SK-N-SH (cell line): ENCODE results near the gene EMP3. TPM values are rescaled to one million over a fixed set of nuclear protein-coding genes. Genes with fewer than 3 reads are reported as not detected.

Experiments used
- CTCF ChIA-PET: fragments of 300-600, 350-600 bp; formaldehyde crosslinking; extraction: SDS; loops from one replicate; lab custom pipeline; 2021; lab: Yijun Ruan, JAX
- POLR2A ChIA-PET: fragments of 350-600 bp; sonication (Branson Sonifier 250); formaldehyde crosslinking; extraction: SDS; loops from one replicate; lab custom pipeline; 2020; ENCODE audit warnings: antibody characterized with exemption, inconsistent platforms; lab: Yijun Ruan, JAX
- DNase-seq: peaks from one replicate; pipeline ENCODE4 v3.0.0; 2012
- H2AFZ ChIP-seq: fragments of 200-600 bp; sonication (generic); 2 replicates; pipeline ENCODE4 v1.8.1; 2016; ENCODE audit warnings: antibody characterized with exemption, mild to moderate bottlenecking, low read depth
- H3F3A ChIP-seq: fragments of 200-600 bp; sonication (generic); replicated peaks from 2 replicates; pipeline ENCODE3; 2016; ENCODE audit warnings: antibody characterized with exemption, mild to moderate bottlenecking; ENCODE audit not compliant: insufficient read depth
- H3K27ac ChIP-seq, 2 experiments: fragments of 200-500 bp in 1 of 2; fragments of 200-600 bp in 1 of 2; sonication (Bioruptor generic) in 1 of 2; sonication (generic), shearing (Covaris generic) in 1 of 2; 2 replicates each; pipeline versions ENCODE4 v1.5.1 to v1.6.1; 2014 to 2016; ENCODE audit warnings: low read depth in 2 of 2, inconsistent platforms in 1 of 2, low read length in 1 of 2, mild to moderate bottlenecking in 1 of 2, mixed read lengths in 1 of 2
- H3K27me3 ChIP-seq: fragments of 200-600 bp; sonication (generic), shearing (Covaris generic); 2 replicates; pipeline ENCODE4 v1.6.1; 2016; ENCODE audit warnings: mixed run types; ENCODE audit not compliant: insufficient read depth
- H3K36me3 ChIP-seq, 2 experiments: fragments of 200-500 bp in 1 of 2; fragments of 200-600 bp in 1 of 2; sonication (Bioruptor generic) in 1 of 2; sonication (generic) in 1 of 2; replicated peaks in 1 of 2; 2 replicates each; pipeline versions ENCODE3 to v1.5.1; 2014 to 2016; ENCODE audit warnings: low read length in 1 of 2, mild to moderate bottlenecking in 1 of 2; ENCODE audit not compliant: insufficient read depth in 2 of 2, control insufficient read depth in 1 of 2
- H3K4me1 ChIP-seq, 2 experiments: fragments of 200-500 bp in 1 of 2; fragments of 200-600 bp in 1 of 2; sonication (Bioruptor generic) in 1 of 2; sonication (generic), shearing (Covaris generic) in 1 of 2; 2 replicates each; pipeline versions ENCODE4 v1.5.1 to v1.6.1; 2014 to 2016; ENCODE audit warnings: low read depth in 1 of 2, low read length in 1 of 2, mixed run types in 1 of 2; ENCODE audit not compliant: insufficient read depth in 2 of 2, control insufficient read depth in 1 of 2
- H3K4me2 ChIP-seq: fragments of 200-600 bp; sonication (generic), shearing (Covaris generic); 2 replicates; pipeline ENCODE4 v1.6.1; 2017; ENCODE audit warnings: mixed run types
- H3K4me3 ChIP-seq, 2 experiments: fragments of 200-500 bp in 1 of 2; fragments of 200-600 bp in 1 of 2; sonication (Bioruptor generic) in 1 of 2; sonication (generic), shearing (Covaris generic) in 1 of 2; 2 replicates each; pipeline versions ENCODE4 v1.5.1 to v1.8.1; 2014 to 2016; ENCODE audit warnings: low read depth in 2 of 2, inconsistent platforms in 1 of 2, low read length in 1 of 2, mild to moderate bottlenecking in 1 of 2, mixed read lengths in 1 of 2, moderate library complexity in 1 of 2
- H3K79me2 ChIP-seq: fragments of 200-600 bp; sonication (generic); 2 replicates; pipeline ENCODE4 v1.8.1; 2017; ENCODE audit warnings: mild to moderate bottlenecking; ENCODE audit not compliant: insufficient read depth
- H3K9ac ChIP-seq: fragments of 200-600 bp; sonication (generic); 2 replicates; pipeline ENCODE4 v1.6.1; 2017; ENCODE audit warnings: mixed run types
- H3K9me2 ChIP-seq: fragments of 200-600 bp; sonication (generic); 2 replicates; pipeline ENCODE4 v1.6.1; 2017; ENCODE audit warnings: mixed run types
- H3K9me3 ChIP-seq: fragments of 200-600 bp; sonication (generic); 2 replicates; pipeline ENCODE4 v1.6.1; 2017; ENCODE audit warnings: mixed run types, mild to moderate bottlenecking, moderate library complexity
- H4K20me1 ChIP-seq: fragments of 200-600 bp; sonication (generic); 2 replicates; pipeline ENCODE4 v1.6.1; 2017; ENCODE audit warnings: mild to moderate bottlenecking, mixed run types; ENCODE audit not compliant: insufficient read depth
- CHD2 ChIP-seq: fragments of 150-350 bp; IDR thresholded peaks from 2 replicates; pipeline ENCODE4 v1.6.1; 2018; ENCODE audit warnings: low read length; ENCODE audit not compliant: partially characterized antibody
- ELF1 ChIP-seq: IDR thresholded peaks from 2 replicates; pipeline ENCODE4 v1.4.0; 2012
- EP300 ChIP-seq, 2 experiments: IDR thresholded peaks; 2 replicates each; pipeline versions ENCODE4 v1.4.0 to v1.6.1; 2012; ENCODE audit warnings: borderline replicate concordance in 1 of 2, low read depth in 1 of 2, low read length in 1 of 2
- EZH2phosphoT487 ChIP-seq: fragments of 200-600 bp; sonication (generic); IDR thresholded peaks from 2 replicates; pipeline ENCODE4 v1.6.1; 2017; ENCODE audit warnings: low read depth, mixed run types, mild to moderate bottlenecking, antibody characterized with exemption, moderate library complexity, borderline replicate concordance
- FOSL2 ChIP-seq: IDR thresholded peaks from 2 replicates; pipeline ENCODE4 v1.4.0; 2012; ENCODE audit warnings: low read depth, mild to moderate bottlenecking, moderate library complexity, borderline replicate concordance
- GABPA ChIP-seq: IDR thresholded peaks from 2 replicates; pipeline ENCODE4 v1.4.0; 2012; ENCODE audit warnings: low read depth, mild to moderate bottlenecking
- GATA2 ChIP-seq: sonication (generic); formaldehyde crosslinking; IDR thresholded peaks from 2 replicates; pipeline ENCODE4 v1.5.0; 2020; ENCODE audit warnings: mild to moderate bottlenecking, missing genetic modification reagents
- MAX ChIP-seq: IDR thresholded peaks from 2 replicates; pipeline ENCODE4 v1.4.0; 2012; ENCODE audit warnings: low read depth
- MXI1 ChIP-seq: IDR thresholded peaks from 2 replicates; pipeline ENCODE4 v1.6.1; 2012; ENCODE audit warnings: mild to moderate bottlenecking, low read depth, low read length, improper control_type of control experiment
- NFIC ChIP-seq: IDR thresholded peaks from 2 replicates; pipeline ENCODE4 v1.4.0; 2012; ENCODE audit warnings: borderline replicate concordance
- NRF1 ChIP-seq: IDR thresholded peaks from 2 replicates; pipeline ENCODE4 v1.6.1; 2012; ENCODE audit warnings: low read depth, mild to moderate bottlenecking, low read length
- PBX3 ChIP-seq: IDR thresholded peaks from 2 replicates; pipeline ENCODE4; 2012
- POLR2AphosphoS5 ChIP-seq: IDR thresholded peaks from 2 replicates; pipeline ENCODE4 v1.6.1; 2012; ENCODE audit warnings: low read depth, low read length
- RAD21 ChIP-seq: IDR thresholded peaks from 2 replicates; pipeline ENCODE4 v1.6.1; 2012; ENCODE audit warnings: mild to moderate bottlenecking, low read length
- SIN3A ChIP-seq: IDR thresholded peaks from 2 replicates; pipeline ENCODE4 v1.6.1; 2012; ENCODE audit warnings: low read depth, mild to moderate bottlenecking, low read length, moderate library complexity, borderline replicate concordance
- TAF1 ChIP-seq: IDR thresholded peaks from 2 replicates; pipeline ENCODE4 v1.6.1; 2012; ENCODE audit warnings: low read depth, mild to moderate bottlenecking, low read length, moderate library complexity, borderline replicate concordance
- USF1 ChIP-seq: IDR thresholded peaks from 2 replicates; pipeline ENCODE4 v1.4.0; 2012; ENCODE audit warnings: low read depth, borderline replicate concordance
- USF2 ChIP-seq: fragments of 150-350 bp; IDR thresholded peaks from 2 replicates; pipeline ENCODE4 v1.6.1; 2017; ENCODE audit warnings: antibody characterized with exemption, low read length, low read depth, borderline replicate concordance
- WGBS: methylation state at CpG from one replicate; pipeline ENCODE4 v1.1.6; 2017; ENCODE audit warnings: low lambda C conversion rate; 5-methylcytosine and 5-hydroxymethylcytosine counted together
- polyA plus RNA-seq, 3 experiments: library from polyadenylated mRNA; depleted of rRNA; stranded (reverse); fragments of >200 nt; gene quantifications; 2 replicates each; pipeline ENCODE4 v1.2.3, GENCODE V29; 2012

Gene EMP3
- polyA plus RNA-seq, 1 of the 3 experiments (the other 2 are of a cell fraction), result 263 TPM

GRCh38 chr19:48368936-48369335 is 43.6 kb downstream of the EMP3 start (continued):
- no peak for TF ChIP-seq USF1
- TF ChIP-seq EZH2phosphoT487, result no peak
- no peak for TF ChIP-seq MAX

GRCh38 chr19:48370955-48371354 is 45.6 kb downstream of the EMP3 start:
- Histone ChIP-seq H3K4me2 (no peak overlapping the region), H3K79me2 (no peaks in the 10 kb centered on the region), H3K27ac (peak overlapping the region in 1 of 2 experiments; percentile 87; a peak in 2 of 4 replicates), H4K20me1 (no peaks in the 10 kb centered on the region), H3K9me2 (no peaks in the 10 kb centered on the region), H3F3A (peaks cover 6% of the 10 kb centered on the region), H3K9me3 (no peaks in the 10 kb centered on the region), H3K27me3 (no peaks in the 10 kb centered on the region), H3K36me3 (no peaks in the 10 kb centered on the region), H3K9ac (no peak overlapping the region), H2AFZ (no peak overlapping the region), H3K4me3 (no peak overlapping the region), H3K4me1 (peaks cover 0 to 40% of the 10 kb centered on the region in 2 experiments; a peak in 1 of 4 replicates)
- POLR2A ChIA-PET, result interaction anchor here (2.9 kb wide), 1 partner anchor 8 kb away, joined by 10 read pairs; the partner anchor contains the start of genes SYNGR4 and TMEM143
- no peak for TF ChIP-seq GABPA
- peak; percentile 26; the same call in 1 of the 2 replicates for TF ChIP-seq RAD21
- peak; percentile 66; the same call in 1 of the 2 replicates for TF ChIP-seq MXI1
- TF ChIP-seq GATA2 (CRISPR knock-in tag), result peak; percentile 70
- TF ChIP-seq CHD2, result peak; percentile 42
- TF ChIP-seq EP300 (IDR thresholded peaks at IDR 0.05; ENCODE audit: borderline replicate concordance in 1 of 2, low read depth in 1 of 2, low read length in 1 of 2), result peak in 1 of 2 experiments; percentile 36; a peak in 1 of 4 replicates
- TF ChIP-seq MAX, result no peak
- 74% methylated on average over 4 of the region's 4 CpGs for WGBS
- peak; percentile 80 for DNase-seq
- CTCF ChIA-PET, result interaction anchor here (1.1 to 6.6 kb wide), 3 partner anchors 8 to 20 kb away, joined by 3 to 41 read pairs (median 3); partner anchors contain the start of gene KDELR1

- H3K4me1 ChIP-seq, result peaks cover 0 to 40% of the 10 kb centered on the region in 2 experiments; a peak in 1 of 4 replicates
- no peak overlapping the region for H3K4me2 ChIP-seq
- no peak overlapping the region for H2AFZ ChIP-seq
- 62% methylated on average over 7 of the region's 7 CpGs for WGBS
- H3K9me2 ChIP-seq, result no peaks in the 10 kb centered on the region
- H3K9me3 ChIP-seq, result no peaks in the 10 kb centered on the region
- ChIA-PET POLR2A (interaction anchor here (0.6 to 2.9 kb wide), 2 partner anchors 8 to 45 kb away, joined by 3 to 10 read pairs; partner anchors contain the start of genes SYNGR4 and TMEM143), CTCF (interaction anchor here (1.1 to 6.6 kb wide), 3 partner anchors 9 to 20 kb away, joined by 3 to 41 read pairs (median 3); partner anchors contain the start of gene KDELR1)
- no peak overlapping the region for H3K9ac ChIP-seq
- no peaks in the 10 kb centered on the region for H3K36me3 ChIP-seq
- no peaks in the 10 kb centered on the region for H3K27me3 ChIP-seq
- no peaks in the 10 kb centered on the region for H4K20me1 ChIP-seq
- H3K79me2 ChIP-seq, result no peaks in the 10 kb centered on the region
- no peak overlapping the region for H3K4me3 ChIP-seq
- peak overlapping the region in 1 of 2 experiments; percentile 87; a peak in 2 of 4 replicates for H3K27ac ChIP-seq
- no peak for DNase-seq
- peaks cover 6% of the 10 kb centered on the region for H3F3A ChIP-seq
- no peak for TF ChIP-seq MXI1
- TF ChIP-seq NRF1, result no peak
- TF ChIP-seq USF2, result no peak
- no peak for TF ChIP-seq TAF1
- no peak for TF ChIP-seq SIN3A
- TF ChIP-seq PBX3, result no peak
- TF ChIP-seq ELF1, result no peak
- TF ChIP-seq POLR2AphosphoS5, result no peak
- no peak for TF ChIP-seq FOSL2
- no peak for TF ChIP-seq NFIC
- TF ChIP-seq EP300 (IDR thresholded peaks at IDR 0.05; ENCODE audit: borderline replicate concordance in 1 of 2, low read depth in 1 of 2, low read length in 1 of 2), result no peak
- TF ChIP-seq CHD2, result no peak
These were observed 46.0 kb downstream of the EMP3 start for GRCh38 chr19:48371367-48371766.
